SJSA1 (cell line): ENCODE measurements around the gene CTIF. TPM values are rescaled to one million over a fixed set of nuclear protein-coding genes. Genes with fewer than 3 reads are reported as not detected.

Source experiments
- DNase-seq, 2 experiments: peaks; one replicate each; pipeline ENCODE4 v3.0.0-alpha.2; 2015 to 2020; ENCODE audit warnings: low spot score in 2 of 2, low read depth in 1 of 2
- H3K27ac ChIP-seq: fragments of 250-450 bp; sonication (Bioruptor Pico); 2 replicates; pipeline ENCODE4 v1.5.1; 2020; ENCODE audit warnings: mild to moderate bottlenecking, moderate library complexity
- H3K27me3 ChIP-seq: fragments of 250-450 bp; sonication (Bioruptor Pico); replicated peaks from 2 replicates; pipeline ENCODE4 v1.5.1; 2020; ENCODE audit warnings: mild to moderate bottlenecking, moderate library complexity
- H3K36me3 ChIP-seq: fragments of 250-450 bp; sonication (Bioruptor Pico); 2 replicates; pipeline ENCODE4 v1.5.1; 2020; ENCODE audit warnings: mild to moderate bottlenecking
- H3K4me1 ChIP-seq: fragments of 250-450 bp; sonication (Bioruptor Pico); replicated peaks from 2 replicates; pipeline ENCODE4 v1.6.1; 2021; ENCODE audit warnings: mild to moderate bottlenecking
- H3K4me3 ChIP-seq: fragments of 250-450 bp; sonication (Bioruptor Pico); 2 replicates; pipeline ENCODE4 v1.5.1; 2020; ENCODE audit warnings: mild to moderate bottlenecking
- H3K9me3 ChIP-seq: fragments of 250-450 bp; sonication (Bioruptor Pico); replicated peaks from 2 replicates; pipeline ENCODE4 v1.5.1; 2020; ENCODE audit warnings: mild to moderate bottlenecking
- total RNA-seq: library from RNA; depleted of rRNA; stranded (reverse); fragments of >200 nt; shearing (Covaris generic); gene quantifications from 2 replicates; pipeline ENCODE4 v1.2.3, GENCODE V29; 2014

Gene CTIF
- total RNA-seq, 1 experiment from 2014 or later, result 91.5 TPM

DNA sequence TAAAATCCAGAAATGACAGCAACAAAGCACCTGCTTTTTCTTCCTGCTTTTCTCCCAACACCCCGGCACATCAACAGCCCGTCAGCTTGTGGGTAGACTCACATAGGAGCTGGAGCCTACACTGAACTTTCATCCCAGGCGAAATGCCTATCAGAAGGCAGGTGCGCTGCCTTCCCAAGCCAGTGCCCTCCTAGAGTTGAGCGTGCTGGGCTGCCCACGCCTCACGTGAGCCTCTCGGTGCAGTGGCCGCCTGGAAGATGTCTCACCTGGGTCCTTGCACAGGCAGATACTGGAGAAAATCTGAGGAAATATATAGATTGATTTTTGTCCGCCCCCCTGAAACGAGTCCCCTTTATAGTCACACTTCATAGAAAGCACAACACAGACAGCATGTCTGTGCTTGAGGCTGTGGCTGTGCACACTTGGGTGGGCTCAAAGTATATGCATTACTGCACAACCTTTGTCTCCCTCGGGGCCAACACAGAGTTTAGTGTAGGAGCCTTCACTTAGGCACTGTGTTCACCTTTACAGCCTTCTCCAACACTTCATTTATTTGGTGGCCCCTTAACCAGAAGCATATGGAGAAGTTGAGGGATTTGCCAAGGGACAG, 299.4 kb downstream of the CTIF start:
- Histone ChIP-seq H3K9me3 (no peaks in the 10 kb centered on the region), H3K27ac (peak overlapping the region; percentile 54; the same call in 1 of the 2 replicates), H3K4me1 (peaks cover 77% of the 10 kb centered on the region), H3K4me3 (no peak overlapping the region), H3K27me3 (no peaks in the 10 kb centered on the region), H3K36me3 (peaks cover 72% of the 10 kb centered on the region)
- no peak for DNase-seq

DNA sequence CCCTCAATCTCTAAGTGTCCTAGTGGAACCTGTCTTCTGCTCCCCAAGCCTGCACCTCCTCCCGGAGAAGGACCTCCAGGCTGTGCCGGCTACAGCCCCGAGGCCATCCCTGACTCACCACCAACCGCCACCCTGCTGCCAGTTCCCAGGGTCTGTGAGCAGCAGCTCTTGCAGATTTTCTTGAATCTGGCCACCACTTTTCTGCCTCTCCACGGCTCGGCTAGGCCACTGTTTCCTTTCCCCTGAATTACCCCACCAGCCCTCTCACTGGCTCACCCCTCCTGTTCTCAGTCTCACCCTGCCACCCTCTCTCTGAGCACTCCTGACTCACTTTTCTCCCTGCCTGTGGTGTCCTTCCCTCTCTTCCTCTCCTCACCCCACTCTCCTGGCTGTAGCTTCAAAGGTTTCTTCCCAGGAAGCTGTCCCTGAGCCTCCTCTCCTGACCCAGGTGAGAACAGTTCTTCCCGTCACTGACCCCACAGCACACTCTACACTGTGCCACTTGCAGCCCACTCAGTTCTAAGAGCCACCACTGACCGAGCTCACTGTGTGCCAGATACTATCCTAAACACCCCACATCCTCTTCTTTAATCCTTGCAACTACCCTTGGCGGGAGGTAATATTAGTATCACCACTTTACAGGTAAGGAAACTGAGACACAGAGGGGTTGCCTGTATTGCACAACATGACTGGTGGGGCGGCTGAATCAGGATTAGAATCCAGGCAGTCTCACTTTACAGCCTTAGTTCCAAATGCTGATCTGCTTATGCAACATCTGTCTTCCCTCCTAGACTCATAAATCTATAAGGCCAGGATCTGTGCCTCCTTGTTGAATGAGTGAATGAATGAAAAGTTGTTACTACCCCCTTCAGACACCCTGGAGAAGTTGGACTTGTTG, 300.3 kb downstream of the CTIF start:
- Histone ChIP-seq H3K27ac (peak overlapping the region; percentile 54), H3K4me3 (no peak overlapping the region), H3K4me1 (peaks cover 68% of the 10 kb centered on the region), H3K27me3 (no peaks in the 10 kb centered on the region), H3K36me3 (peaks cover 77% of the 10 kb centered on the region), H3K9me3 (no peaks in the 10 kb centered on the region)
- DNase-seq, result peak; percentile 79 to 86

DNA sequence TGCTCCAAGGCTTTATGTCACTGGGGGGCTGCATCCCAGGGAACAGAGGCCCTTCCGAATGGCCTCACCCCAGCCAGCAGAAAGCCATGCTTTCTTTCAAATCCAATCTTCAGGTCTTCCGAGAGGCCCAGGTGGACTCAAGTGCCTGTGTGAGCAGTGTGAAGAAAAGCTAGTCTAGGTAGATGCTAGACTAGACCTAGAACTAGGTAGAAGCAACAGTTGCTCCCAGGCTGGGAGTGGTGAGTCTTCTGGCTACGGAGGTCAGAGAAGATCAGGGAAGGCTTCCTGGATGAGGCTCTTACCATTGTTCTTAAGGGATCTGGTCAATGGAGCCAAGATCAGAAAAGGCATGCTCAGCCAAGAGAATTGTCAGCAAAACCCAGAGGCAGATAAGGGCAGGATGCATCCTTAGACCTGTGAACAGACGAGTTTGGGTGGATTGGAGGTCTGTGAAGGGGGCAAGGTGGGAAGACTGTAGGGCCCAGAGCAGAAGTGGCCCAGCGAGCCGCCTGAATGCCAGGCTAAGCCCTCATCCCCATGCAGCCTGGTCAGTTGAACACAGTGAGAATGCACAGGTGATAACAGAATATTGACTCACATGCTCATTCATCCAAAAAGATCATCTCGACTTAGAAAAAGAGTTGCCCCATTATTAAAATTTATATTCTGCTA, 301.1 kb downstream of the CTIF start:
- Histone ChIP-seq H3K9me3 (no peaks in the 10 kb centered on the region), H3K4me3 (no peak overlapping the region), H3K27me3 (no peaks in the 10 kb centered on the region), H3K4me1 (peaks cover 61% of the 10 kb centered on the region), H3K27ac (peak overlapping the region; percentile 54), H3K36me3 (peaks cover 78% of the 10 kb centered on the region)
- DNase-seq, result no peak

DNA sequence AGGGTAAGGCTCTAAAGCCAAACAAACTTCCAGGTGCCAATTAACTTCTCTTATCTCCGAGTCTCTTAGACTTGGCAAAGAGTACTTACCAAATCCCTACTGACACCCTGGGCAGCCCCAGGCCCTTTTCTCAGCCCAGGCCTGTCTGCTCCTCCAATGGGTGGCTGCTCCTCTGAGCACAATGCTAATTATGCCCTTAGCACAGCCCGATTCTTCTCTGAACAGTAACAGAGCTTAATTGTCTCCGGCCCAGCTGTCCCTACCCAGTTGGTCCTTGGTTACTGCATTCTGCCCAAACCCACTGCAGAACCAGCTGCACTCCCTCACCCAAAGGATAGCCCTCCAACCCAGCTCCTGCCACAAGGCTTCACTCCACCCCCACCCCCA, 301.7 kb downstream of the CTIF start:
- Histone ChIP-seq H3K27ac (no peak overlapping the region), H3K36me3 (peaks cover 77% of the 10 kb centered on the region), H3K4me1 (peaks cover 55% of the 10 kb centered on the region), H3K9me3 (no peaks in the 10 kb centered on the region), H3K27me3 (no peaks in the 10 kb centered on the region), H3K4me3 (no peak overlapping the region)
- DNase-seq, result no peak

DNA sequence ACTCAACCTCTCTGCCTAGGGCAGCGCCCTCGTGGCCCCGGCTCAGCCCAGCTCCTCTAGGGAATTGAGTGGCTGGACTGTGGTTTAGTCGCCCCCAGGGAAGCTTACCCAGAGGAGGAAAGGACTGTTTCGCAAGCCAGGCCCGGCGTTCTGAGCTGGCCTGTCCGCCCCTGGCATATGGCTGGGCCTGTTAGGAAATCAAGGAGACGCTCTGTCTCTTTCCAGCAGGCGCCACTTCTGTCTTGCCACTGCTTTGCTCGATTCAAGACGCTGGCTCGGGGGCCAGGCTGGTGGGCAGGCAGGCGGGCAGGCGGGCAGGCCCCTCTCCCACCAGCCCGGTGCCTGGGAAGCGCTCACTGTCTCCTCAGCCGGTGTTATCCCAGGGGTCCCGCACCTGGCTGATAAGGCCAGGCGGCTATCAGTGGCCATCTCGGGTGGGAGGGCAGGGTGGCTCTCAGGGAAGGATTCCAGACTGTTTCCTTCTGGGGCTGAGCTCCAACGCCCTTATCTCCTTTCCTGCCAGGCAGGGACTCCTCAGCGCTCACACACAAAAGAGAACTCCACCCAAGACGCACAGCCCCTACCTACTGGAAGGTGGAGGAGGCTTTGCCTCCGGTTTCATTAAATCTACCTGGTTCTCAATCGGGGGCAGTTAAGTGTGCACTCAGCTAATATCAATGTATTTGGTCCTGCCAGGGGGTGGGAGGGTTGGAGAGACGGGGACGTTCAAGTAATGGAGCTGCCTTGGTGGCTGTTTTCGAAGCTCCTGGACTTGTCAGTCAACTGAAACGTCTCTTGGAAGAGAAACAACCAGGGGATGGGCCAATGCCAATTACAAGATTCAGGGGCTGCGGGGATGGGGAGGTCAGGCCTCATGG, 302.8 kb downstream of the CTIF start:
- H3K27ac ChIP-seq, result no peak overlapping the region
- DNase-seq, result no peak
- H3K9me3 ChIP-seq, result no peaks in the 10 kb centered on the region
- H3K27me3 ChIP-seq, result no peaks in the 10 kb centered on the region
- H3K36me3 ChIP-seq, result peaks cover 78% of the 10 kb centered on the region
- H3K4me3 ChIP-seq, result no peak overlapping the region
- H3K4me1 ChIP-seq, result peaks cover 61% of the 10 kb centered on the region

DNA sequence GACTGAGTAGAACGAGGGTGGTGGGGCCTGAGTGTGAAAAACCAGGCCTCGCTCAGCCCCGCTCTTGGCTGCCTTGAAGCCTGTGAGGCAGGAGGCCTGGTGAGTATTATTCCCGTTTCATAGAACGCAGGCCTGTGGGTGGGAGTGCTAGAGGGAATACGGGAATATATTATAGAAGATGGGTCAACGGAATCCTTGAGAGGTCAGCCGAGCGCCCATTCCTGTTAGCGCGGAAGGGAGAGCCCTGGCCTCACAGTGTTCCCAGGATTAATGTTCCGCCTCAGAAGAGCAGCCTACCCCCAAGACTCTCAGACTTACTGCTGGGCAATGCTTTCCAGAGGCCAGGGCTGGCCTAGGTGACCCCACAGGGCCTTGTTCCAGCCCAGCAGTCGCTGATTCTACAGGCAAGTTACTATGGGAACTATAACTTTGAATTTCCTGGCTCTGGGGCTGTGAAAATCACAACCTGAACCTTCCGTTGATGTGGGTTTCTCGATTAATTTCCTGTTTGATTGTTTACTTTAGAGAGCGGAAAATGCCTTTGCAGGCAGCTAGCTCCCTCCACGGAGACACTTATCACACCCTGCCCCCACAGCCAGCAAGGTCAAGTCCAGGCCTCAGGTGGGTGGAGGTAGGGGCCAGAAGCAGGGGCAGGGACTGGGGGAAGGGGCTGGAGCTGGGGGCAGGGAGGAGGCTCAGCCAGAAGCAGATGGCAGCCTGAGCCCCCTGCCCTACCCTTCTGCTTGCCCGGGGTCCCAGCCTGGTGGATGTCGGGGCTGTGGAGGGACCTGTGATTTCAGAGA, 303.6 kb downstream of the CTIF start:
- Histone ChIP-seq H3K27me3 (no peaks in the 10 kb centered on the region), H3K36me3 (peaks cover 76% of the 10 kb centered on the region), H3K9me3 (no peaks in the 10 kb centered on the region), H3K4me3 (no peak overlapping the region), H3K4me1 (peaks cover 61% of the 10 kb centered on the region), H3K27ac (no peak overlapping the region; the same call in 1 of the 2 replicates)
- no peak for DNase-seq

DNA sequence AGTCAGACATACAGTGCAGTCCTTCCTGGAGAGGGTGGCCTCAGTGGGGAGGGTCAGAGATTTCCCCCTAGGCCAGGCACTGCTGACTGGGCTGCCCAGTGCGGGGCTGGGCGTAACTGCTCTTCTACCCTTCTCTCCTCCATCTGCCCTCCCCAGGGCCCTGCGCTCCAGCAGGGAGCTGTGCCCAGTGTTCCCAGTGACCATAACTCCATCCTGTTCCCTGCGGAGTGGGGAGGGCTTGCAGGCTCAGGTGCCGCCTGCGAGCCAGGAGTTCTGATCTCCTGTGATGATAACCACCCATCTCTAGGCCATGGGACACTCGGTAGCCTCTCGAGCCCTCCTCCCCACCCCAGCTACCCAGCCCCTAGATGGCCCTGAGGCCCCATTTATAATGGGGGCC, 304.3 kb downstream of the CTIF start:
- no peak overlapping the region for H3K27ac ChIP-seq
- no peaks in the 10 kb centered on the region for H3K27me3 ChIP-seq
- no peaks in the 10 kb centered on the region for H3K9me3 ChIP-seq
- no peak overlapping the region for H3K4me3 ChIP-seq
- peaks cover 61% of the 10 kb centered on the region for H3K4me1 ChIP-seq
- peaks cover 75% of the 10 kb centered on the region for H3K36me3 ChIP-seq
- DNase-seq, result no peak

DNA sequence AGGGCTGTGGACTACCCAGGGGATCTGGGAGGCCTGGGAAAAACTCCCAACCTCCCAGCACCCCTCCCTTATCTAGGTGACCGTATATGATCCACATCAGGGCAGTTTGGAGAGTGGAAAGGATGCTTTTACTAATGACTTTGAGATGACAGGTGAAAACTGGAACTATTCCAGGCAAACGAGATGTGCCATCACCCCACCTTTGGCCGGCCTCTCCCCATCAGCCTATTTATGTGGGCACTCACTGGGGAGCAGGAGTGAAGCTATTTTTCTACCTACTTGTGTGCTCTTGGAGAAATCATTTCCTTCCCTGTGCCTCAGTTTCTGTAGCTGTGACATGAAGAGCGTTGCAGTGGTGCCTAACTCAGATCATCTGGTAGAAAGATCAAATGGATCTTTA, 304.8 kb downstream of the CTIF start:
- H3K4me3 ChIP-seq, result no peak overlapping the region
- H3K9me3 ChIP-seq, result no peaks in the 10 kb centered on the region
- DNase-seq, result no peak
- no peaks in the 10 kb centered on the region for H3K27me3 ChIP-seq
- peaks cover 61% of the 10 kb centered on the region for H3K4me1 ChIP-seq
- H3K27ac ChIP-seq, result no peak overlapping the region
- peaks cover 71% of the 10 kb centered on the region for H3K36me3 ChIP-seq

DNA sequence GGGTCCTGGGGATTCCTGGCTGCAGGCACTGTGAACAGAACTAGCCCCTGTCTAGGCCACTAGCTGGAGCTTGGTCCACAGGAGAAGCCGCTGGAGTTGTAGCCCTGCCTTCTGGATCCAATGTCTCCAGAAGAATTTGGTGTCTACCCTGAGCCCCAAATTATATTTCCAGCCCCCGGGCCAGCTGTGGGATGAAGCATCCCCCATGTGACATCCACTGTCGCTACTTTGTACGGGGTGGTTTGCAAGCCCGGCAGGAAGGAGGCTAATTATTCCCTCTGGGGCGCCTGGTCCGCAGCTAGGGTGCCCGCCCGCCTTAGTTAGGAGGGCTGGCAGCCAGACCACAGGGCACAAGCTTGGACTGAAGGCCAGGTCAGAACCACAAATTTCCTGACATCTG, 305.4 kb downstream of the CTIF start:
- Histone ChIP-seq H3K4me1 (peaks cover 61% of the 10 kb centered on the region), H3K4me3 (no peak overlapping the region), H3K27ac (no peak overlapping the region), H3K27me3 (no peaks in the 10 kb centered on the region), H3K9me3 (no peaks in the 10 kb centered on the region), H3K36me3 (peaks cover 68% of the 10 kb centered on the region)
- DNase-seq, result no peak

DNA sequence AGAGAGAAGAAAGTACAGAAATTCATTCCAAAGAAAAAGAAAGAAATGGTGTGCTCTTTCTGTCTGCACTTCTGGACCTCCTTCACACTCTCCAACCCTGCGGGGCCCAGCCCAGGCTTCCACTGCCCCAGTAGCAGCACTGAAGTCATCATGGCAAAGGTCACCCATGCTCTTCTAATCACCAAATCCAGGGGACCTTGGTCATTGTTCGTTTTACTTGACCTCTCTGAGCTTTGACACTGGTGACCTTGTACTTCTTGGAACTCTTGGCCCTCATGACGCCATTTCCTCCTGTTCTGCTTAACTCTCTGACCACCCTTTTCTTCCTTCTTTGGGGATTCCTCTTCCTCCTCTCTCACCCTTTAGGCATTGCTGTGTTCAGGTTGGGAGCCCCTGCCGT, 306.3 kb downstream of the CTIF start:
- peaks cover 66% of the 10 kb centered on the region for H3K36me3 ChIP-seq
- H3K27ac ChIP-seq, result no peak overlapping the region
- no peak for DNase-seq
- H3K27me3 ChIP-seq, result no peaks in the 10 kb centered on the region
- no peak overlapping the region for H3K4me3 ChIP-seq
- H3K9me3 ChIP-seq, result no peaks in the 10 kb centered on the region
- peaks cover 61% of the 10 kb centered on the region for H3K4me1 ChIP-seq

DNA sequence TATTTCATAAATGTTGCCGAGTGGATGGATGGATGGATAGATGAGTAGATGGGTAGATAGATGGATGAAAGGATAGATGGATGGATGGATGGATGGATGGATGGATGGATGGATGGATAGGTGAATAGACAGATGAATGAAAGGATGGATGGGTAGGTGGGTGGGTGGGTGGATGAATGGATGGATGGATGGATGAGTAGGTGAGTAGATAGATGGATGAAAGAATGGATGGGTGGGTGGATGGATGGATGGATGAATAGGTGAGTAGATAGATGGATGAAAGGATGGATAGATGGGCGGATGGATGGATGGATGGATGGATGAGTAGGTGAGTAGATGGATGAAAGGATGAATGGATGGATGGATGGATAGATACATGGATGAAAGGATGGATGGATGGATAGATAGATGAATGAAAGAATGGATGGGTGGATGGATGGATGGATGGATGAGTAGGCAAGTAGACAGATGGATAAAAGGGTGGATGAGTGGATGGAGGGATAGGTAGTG, 307.6 kb downstream of the CTIF start:
- H3K4me1 ChIP-seq, result peaks cover 65% of the 10 kb centered on the region
- DNase-seq, result no peak
- no peaks in the 10 kb centered on the region for H3K9me3 ChIP-seq
- H3K36me3 ChIP-seq, result peaks cover 68% of the 10 kb centered on the region
- H3K27me3 ChIP-seq, result no peaks in the 10 kb centered on the region
- H3K4me3 ChIP-seq, result no peak overlapping the region
- no peak overlapping the region for H3K27ac ChIP-seq

DNA sequence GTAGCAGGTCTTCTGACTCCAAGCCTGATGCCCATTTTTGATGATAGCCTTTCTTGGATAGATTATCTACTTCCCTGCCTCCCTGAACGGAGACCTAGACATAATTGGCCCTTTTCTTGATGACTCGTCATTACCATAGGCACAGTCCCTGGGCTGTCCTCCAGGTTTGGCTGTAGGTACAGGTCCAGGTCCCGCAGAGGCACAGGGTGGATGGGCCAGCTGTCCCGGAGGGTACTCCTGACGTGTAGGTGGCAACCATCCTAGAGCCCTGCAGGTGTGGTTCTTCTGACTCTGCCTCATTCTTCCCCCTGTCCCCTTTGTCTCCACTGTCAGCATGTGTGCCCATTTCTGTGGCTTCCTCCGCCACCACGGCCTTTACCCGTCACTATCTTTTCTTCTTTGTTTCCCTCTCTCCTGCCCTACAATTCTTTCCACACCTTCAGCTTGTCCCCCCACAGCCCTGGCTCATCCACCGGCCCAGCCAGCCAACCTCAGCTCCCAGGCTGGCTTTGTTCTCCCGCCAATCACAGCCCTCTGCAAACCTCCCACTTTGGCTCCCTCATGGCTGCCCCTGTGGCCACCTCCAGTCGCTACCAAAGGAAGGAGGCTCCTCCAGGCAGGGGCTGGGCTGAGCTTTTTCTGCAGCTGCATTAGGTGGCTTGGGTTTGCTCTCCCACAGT, 309.1 kb downstream of the CTIF start:
- peak overlapping the region; percentile 11; the same call in 1 of the 2 replicates for H3K27ac ChIP-seq
- no peaks in the 10 kb centered on the region for H3K9me3 ChIP-seq
- no peak for DNase-seq
- no peaks in the 10 kb centered on the region for H3K27me3 ChIP-seq
- peaks cover 57% of the 10 kb centered on the region for H3K4me1 ChIP-seq
- H3K36me3 ChIP-seq, result peaks cover 68% of the 10 kb centered on the region
- no peak overlapping the region for H3K4me3 ChIP-seq
